ENCODE data around the gene KIF13A. TPM values are rescaled to one million over a fixed set of nuclear protein-coding genes. Genes with fewer than 3 reads are reported as not detected.
"Not testable (repeated sequence)": the region's sequence is repeated elsewhere in the genome, so short reads cannot be mapped to it uniquely, and the experiment has no call there.

KIF13A gene
- total RNA-seq, 2 donors from 2014 or later = 35.3 to 45.0 TPM

- no peak overlapping the region for H3K9ac ChIP-seq (ENCODE audit: extremely low read depth, low read length, poor library complexity, severe bottlenecking)
- no peak overlapping the region for H3K27ac ChIP-seq (ENCODE audit: low read depth, low read length)
- Mint-ChIP-seq H3K27me3 (ENCODE audit: insufficient read depth) (no peaks in the 10 kb centered on the region), H3K9me3 (no peaks in the 10 kb centered on the region), H3K27ac (no peak overlapping the region), H3K36me3 (ENCODE audit: low read depth) (peaks cover 11% of the 10 kb centered on the region), H3K4me1 (no peaks in the 10 kb centered on the region), H3K4me3 (no peak overlapping the region)
- H3K36me3 ChIP-seq (ENCODE audit: control insufficient read depth, insufficient read depth, low read length) = peaks cover 7% of the 10 kb centered on the region
- DNase-seq = no peak
- H3K27me3 ChIP-seq (ENCODE audit: control insufficient read depth, insufficient read depth, low read length, poor library complexity, severe bottlenecking) = no peaks in the 10 kb centered on the region
- 94 to 100% methylated on average over 1 to 6 of the region's 6 CpGs for WGBS, 2 experiments (ENCODE audit: insufficient coverage in 1 of 2, insufficient read length in 1 of 2)
- no peak overlapping the region for H3K4me3 ChIP-seq (ENCODE audit: low read length)
- H3K9me3 ChIP-seq (ENCODE audit: control insufficient read depth, low read length) = no peaks in the 10 kb centered on the region
- TF ChIP-seq CTCF (conservative IDR thresholded peaks at IDR 0.05) = no peak
- H3K4me1 ChIP-seq (ENCODE audit: control insufficient read depth, insufficient read depth, low read length) = no peaks in the 10 kb centered on the region
These were observed 229.3 kb downstream of the KIF13A start for GRCh38 chr6:17758119-17758518.

DNA sequence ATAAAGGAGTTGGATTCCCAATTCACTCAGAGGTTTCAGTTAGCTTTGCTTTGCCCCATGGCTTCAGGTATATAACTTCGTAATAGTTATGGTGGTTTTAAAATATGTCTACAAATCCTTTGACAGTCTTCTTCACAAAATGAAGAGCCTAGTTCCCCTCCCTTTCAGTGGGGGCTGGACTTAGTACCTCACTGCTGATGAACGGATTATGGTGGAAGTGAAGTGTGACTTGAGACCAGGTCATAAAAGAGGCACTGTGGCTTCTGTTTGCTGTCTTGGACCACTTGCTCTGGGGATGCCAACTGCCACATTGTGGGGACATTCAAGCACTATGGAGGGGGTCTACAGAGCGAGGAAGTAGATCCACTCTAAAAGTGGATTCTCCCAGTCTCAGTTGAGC is 233.2 kb downstream of the KIF13A start:
- Mint-ChIP-seq H3K9me3 (no peaks in the 10 kb centered on the region), H3K36me3 (ENCODE audit: low read depth) (peaks cover 2% of the 10 kb centered on the region)

GRCh38 chr6:17745324-17745723 is 242.1 kb downstream of the KIF13A start:
- not testable (repeated sequence) for H3K27ac ChIP-seq (ENCODE audit: low read depth, low read length); H3K4me1 ChIP-seq (ENCODE audit: control insufficient read depth, insufficient read depth, low read length); H3K27me3 Mint-ChIP-seq (ENCODE audit: insufficient read depth); H3K9me3 Mint-ChIP-seq; H3K4me1 Mint-ChIP-seq; H3K36me3 Mint-ChIP-seq (ENCODE audit: low read depth); H3K36me3 ChIP-seq (ENCODE audit: control insufficient read depth, insufficient read depth, low read length); H3K27me3 ChIP-seq (ENCODE audit: control insufficient read depth, insufficient read depth, low read length, poor library complexity, severe bottlenecking); H3K9ac ChIP-seq (ENCODE audit: extremely low read depth, low read length, poor library complexity, severe bottlenecking); H3K27ac Mint-ChIP-seq; H3K9me3 ChIP-seq (ENCODE audit: control insufficient read depth, low read length); H3K4me3 ChIP-seq (ENCODE audit: low read length); H3K4me3 Mint-ChIP-seq; DNase-seq
- WGBS, 2 experiments (ENCODE audit: insufficient coverage in 1 of 2, insufficient read length in 1 of 2) = 96 to 100% methylated on average over 5 to 35 of the region's 35 CpGs

More for the DNA sequence above, 233.2 kb downstream of the KIF13A start:
- Mint-ChIP-seq H3K4me1 (no peaks in the 10 kb centered on the region), H3K27me3 (ENCODE audit: insufficient read depth) (no peaks in the 10 kb centered on the region), H3K27ac (no peak overlapping the region), H3K4me3 (no peak overlapping the region)
- no peaks in the 10 kb centered on the region for H3K9me3 ChIP-seq (ENCODE audit: control insufficient read depth, low read length)
- H3K4me3 ChIP-seq (ENCODE audit: low read length) = no peak overlapping the region
- no peak overlapping the region for H3K9ac ChIP-seq (ENCODE audit: extremely low read depth, low read length, poor library complexity, severe bottlenecking)
- WGBS, 2 experiments (ENCODE audit: insufficient coverage in 1 of 2, insufficient read length in 1 of 2) = 90 to 91% methylated on average over 2 to 3 of the region's 3 CpGs
- H3K27me3 ChIP-seq (ENCODE audit: control insufficient read depth, insufficient read depth, low read length, poor library complexity, severe bottlenecking) = no peaks in the 10 kb centered on the region
- DNase-seq = no peak
- TF ChIP-seq CTCF (conservative IDR thresholded peaks at IDR 0.05) = no peak
- H3K36me3 ChIP-seq (ENCODE audit: control insufficient read depth, insufficient read depth, low read length) = no peaks in the 10 kb centered on the region
- H3K27ac ChIP-seq (ENCODE audit: low read depth, low read length) = no peak overlapping the region
- H3K4me1 ChIP-seq (ENCODE audit: control insufficient read depth, insufficient read depth, low read length) = no peaks in the 10 kb centered on the region

DNA sequence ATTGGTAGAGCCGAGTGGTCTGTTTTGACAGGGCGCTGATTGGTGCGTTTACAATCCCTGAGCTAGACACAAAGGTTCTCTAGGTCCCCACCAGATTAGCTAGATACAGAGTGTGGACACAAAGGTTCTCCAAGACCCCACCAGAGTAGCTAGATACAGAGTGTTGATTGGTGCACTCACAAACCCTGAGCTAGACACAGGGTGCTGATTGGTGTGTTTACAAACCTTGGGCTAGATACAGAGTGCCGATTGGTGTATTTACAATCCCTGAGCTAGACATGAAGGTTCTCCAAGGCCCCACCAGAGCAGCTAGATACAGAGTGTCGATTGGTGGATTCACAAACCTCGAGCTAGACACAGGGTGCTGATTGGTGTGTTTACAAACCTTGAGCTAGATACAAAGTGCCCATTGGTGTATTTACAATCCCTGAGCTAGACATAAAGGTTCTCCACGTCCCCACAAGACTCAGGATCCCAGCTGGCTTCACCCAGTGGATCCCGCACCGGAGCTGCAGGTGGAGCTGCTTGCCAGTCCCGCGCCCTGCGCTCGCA is 242.6 kb downstream of the KIF13A start:
- DNase-seq; H3K9me3 ChIP-seq (ENCODE audit: control insufficient read depth, low read length); H3K4me3 Mint-ChIP-seq; H3K27me3 Mint-ChIP-seq (ENCODE audit: insufficient read depth); H3K36me3 ChIP-seq (ENCODE audit: control insufficient read depth, insufficient read depth, low read length); H3K4me1 ChIP-seq (ENCODE audit: control insufficient read depth, insufficient read depth, low read length); H3K27me3 ChIP-seq (ENCODE audit: control insufficient read depth, insufficient read depth, low read length, poor library complexity, severe bottlenecking); H3K9me3 Mint-ChIP-seq; H3K27ac Mint-ChIP-seq; H3K9ac ChIP-seq (ENCODE audit: extremely low read depth, low read length, poor library complexity, severe bottlenecking); H3K4me1 Mint-ChIP-seq; H3K27ac ChIP-seq (ENCODE audit: low read depth, low read length); H3K4me3 ChIP-seq (ENCODE audit: low read length); H3K36me3 Mint-ChIP-seq (ENCODE audit: low read depth): not testable (repeated sequence)
- WGBS, 2 experiments (ENCODE audit: insufficient coverage in 1 of 2, insufficient read length in 1 of 2) = 97 to 98% methylated on average over 10 to 13 of the region's 13 CpGs

All from endodermal cell (in vitro differentiated cells).